Keratinocyte (primary cell): ENCODE measurements around the gene PRG2. TPM values are rescaled to one million over a fixed set of nuclear protein-coding genes. Genes with fewer than 3 reads are reported as not detected.

Experiments used
- DNase-seq: peaks from one replicate; pipeline ENCODE4 v3.0.0-alpha.2; 2011; ENCODE audit warnings: low read depth, missing footprints, low spot score
- FAIRE-seq: peaks from 2 replicates; lab custom pipeline; 2011; peaks lifted over from hg19 to GRCh38; lab: Jason Lieb, UNC
- H2AFZ ChIP-seq: 2 replicates; pipeline ENCODE4 v1.6.0; 2012; ENCODE audit warnings: low read length, control low read depth, inconsistent platforms; ENCODE audit not compliant: control insufficient read depth
- H3K27ac ChIP-seq: 2 replicates; pipeline ENCODE4 v1.5.1; 2011; ENCODE audit warnings: low read length; ENCODE audit not compliant: control insufficient read depth, insufficient read depth
- H3K27me3 ChIP-seq: 3 replicates; pipeline ENCODE4 v1.6.0; 2011; ENCODE audit warnings: low read length; ENCODE audit not compliant: control insufficient read depth, insufficient read depth; ENCODE audit errors: extremely low read depth
- H3K36me3 ChIP-seq, 2 experiments: 2 replicates in 1 of 2; 3 replicates in 1 of 2; pipeline ENCODE4 v1.5.1; 2011; ENCODE audit warnings: low read length in 2 of 2, mild to moderate bottlenecking in 1 of 2; ENCODE audit not compliant: control insufficient read depth in 2 of 2, insufficient read depth in 2 of 2; ENCODE audit errors: extremely low read depth in 1 of 2
- H3K4me1 ChIP-seq: 3 replicates; pipeline ENCODE4 v1.5.1; 2011; ENCODE audit warnings: low read length; ENCODE audit not compliant: control insufficient read depth, insufficient read depth; ENCODE audit errors: extremely low read depth
- H3K4me2 ChIP-seq: 3 replicates; pipeline ENCODE4 v1.6.0; 2011; ENCODE audit warnings: low read depth, low read length; ENCODE audit not compliant: control insufficient read depth, insufficient read depth; ENCODE audit errors: extremely low read depth
- H3K4me3 ChIP-seq, 3 experiments: fragments of 200-600 bp in 1 of 3; sonication (generic) in 1 of 3; 2 replicates in 2 of 3; 3 replicates in 1 of 3; pipeline ENCODE4 v1.5.1; 2011 to 2016; ENCODE audit warnings: low read length in 3 of 3, mild to moderate bottlenecking in 3 of 3, control low read depth in 2 of 3, inconsistent platforms in 1 of 3, low read depth in 1 of 3, mixed read lengths in 1 of 3, mixed run types in 1 of 3, moderate library complexity in 1 of 3; ENCODE audit not compliant: control insufficient read depth in 2 of 3, insufficient read depth in 2 of 3; ENCODE audit errors: extremely low read depth in 1 of 3
- H3K79me2 ChIP-seq: 2 replicates; pipeline ENCODE4 v1.6.0; 2012; ENCODE audit warnings: low read length; ENCODE audit not compliant: control insufficient read depth, insufficient read depth
- H3K9ac ChIP-seq: 3 replicates; pipeline ENCODE4 v1.6.0; 2011; ENCODE audit warnings: low read length; ENCODE audit not compliant: control insufficient read depth, insufficient read depth; ENCODE audit errors: extremely low read depth
- H3K9me1 ChIP-seq: 3 replicates; pipeline ENCODE4 v1.6.0; 2011; ENCODE audit warnings: low read length; ENCODE audit not compliant: control insufficient read depth, insufficient read depth; ENCODE audit errors: extremely low read depth
- H3K9me3 ChIP-seq: 2 replicates; pipeline ENCODE4 v1.5.1; 2012; ENCODE audit warnings: low read depth, low read length; ENCODE audit not compliant: control insufficient read depth
- H4K20me1 ChIP-seq: 3 replicates; pipeline ENCODE4 v1.6.0; 2011; ENCODE audit warnings: low read length; ENCODE audit not compliant: control insufficient read depth, insufficient read depth; ENCODE audit errors: extremely low read depth
- CTCF ChIP-seq, 3 experiments: IDR thresholded peaks in 1 of 3; conservative IDR thresholded peaks in 1 of 3; optimal IDR thresholded peaks in 1 of 3; 2 replicates in 2 of 3; 3 replicates in 1 of 3; pipeline versions ENCODE3 to v1.5.1; 2011; ENCODE audit warnings: low read length in 3 of 3, mild to moderate bottlenecking in 3 of 3, moderate library complexity in 2 of 3, control low read depth in 1 of 3, inconsistent platforms in 1 of 3; ENCODE audit not compliant: insufficient read depth in 2 of 3; ENCODE audit errors: extremely low read depth in 1 of 3
- EZH2 ChIP-seq: IDR thresholded peaks from one replicate; pipeline ENCODE4 v1.6.1; 2012; ENCODE audit warnings: inconsistent platforms, mild to moderate bottlenecking, low read length, moderate library complexity
- dilution Hi-C: fragments of 300-500 bp; cut with MboI; formaldehyde crosslinking; loops from one replicate; pipeline ENCODE4 v1.7.0; 2020; ENCODE audit warnings: low sequenced_read_pairs; ENCODE audit not compliant: extremely low pct_ligation_motif_present
- polyA plus RNA-seq, 5 experiments: library from polyadenylated mRNA; depleted of rRNA in 3 of 5; stranded (reverse) in 3 of 5; stranded (forward) in 1 of 5; unstranded in 1 of 5; fragments of >200 nt; gene quantifications; 1 replicate in 1 of 5; 2 replicates in 3 of 5; 3 replicates in 1 of 5; pipeline versions ENCODE4 v1.2.1 to v1.2.3, GENCODE V29; 2011 to 2012; ENCODE audit warnings: missing spikeins in 2 of 5, low read depth in 1 of 5, low replicate concordance in 1 of 5

The PRG2 gene
- polyA plus RNA-seq, 1 donor (not counting 4 experiments of a cell fraction or from before 2014, with no cell fraction given): 0.09 TPM

- Histone ChIP-seq H3K36me3 (peaks cover 26 to 57% of the 10 kb centered on the region in 2 experiments), H3K27me3 (no peaks in the 10 kb centered on the region), H3K4me2 (no peak overlapping the region), H3K4me3 (no peak overlapping the region), H3K9ac (no peak overlapping the region), H3K27ac (no peak overlapping the region), H3K4me1 (no peaks in the 10 kb centered on the region), H2AFZ (no peak overlapping the region), H3K79me2 (peaks cover 20% of the 10 kb centered on the region), H3K9me1 (no peaks in the 10 kb centered on the region), H3K9me3 (no peaks in the 10 kb centered on the region), H4K20me1 (peaks cover 8% of the 10 kb centered on the region)
- no peak for TF ChIP-seq CTCF (optimal IDR thresholded peaks at IDR 0.05 in 1 of 3, IDR thresholded peaks at IDR 0.05 in 1 of 3, conservative IDR thresholded peaks at IDR 0.05 in 1 of 3; ENCODE audit: extremely low read depth in 1 of 3, insufficient read depth in 2 of 3, low read length in 3 of 3)
- no peak for TF ChIP-seq EZH2
- FAIRE-seq (no peak), DNase-seq (no peak)
- dilution Hi-C loops: no loop called here
Measured at GRCh38 chr11:57416436-57416835, 26.0 kb upstream of the PRG2 start.

- no peak overlapping the region for H3K9ac ChIP-seq
- no peaks in the 10 kb centered on the region for H3K27me3 ChIP-seq
- dilution Hi-C loops: no loop called here
- DNase-seq (no peak), FAIRE-seq (no peak)
- no peak overlapping the region for H3K4me3 ChIP-seq
- peaks cover 8% of the 10 kb centered on the region for H4K20me1 ChIP-seq
- H3K79me2 ChIP-seq: peaks cover 7% of the 10 kb centered on the region
- H3K4me1 ChIP-seq: no peaks in the 10 kb centered on the region
- H3K9me3 ChIP-seq: no peaks in the 10 kb centered on the region
- H3K4me2 ChIP-seq: no peak overlapping the region
- no peak for TF ChIP-seq EZH2
- TF ChIP-seq CTCF (optimal IDR thresholded peaks at IDR 0.05 in 1 of 3, IDR thresholded peaks at IDR 0.05 in 1 of 3, conservative IDR thresholded peaks at IDR 0.05 in 1 of 3; ENCODE audit: extremely low read depth in 1 of 3, insufficient read depth in 2 of 3, low read length in 3 of 3): no peak
- H3K27ac ChIP-seq: no peak overlapping the region
- no peak overlapping the region for H2AFZ ChIP-seq
- H3K36me3 ChIP-seq: peaks cover 24 to 57% of the 10 kb centered on the region in 2 experiments
- no peaks in the 10 kb centered on the region for H3K9me1 ChIP-seq
Measured at GRCh38 chr11:57414612-57415212, 24.3 kb upstream of the PRG2 start.
